HPDE6-E6E7 (cell line): ENCODE results near the gene PRICKLE3.
A peak's percentile ranks its signal among the peaks of the same experiment; 100 is the strongest.

Experiments used
- DNase-seq: peaks from one replicate; pipeline ENCODE4 v3.0.0; 2011; ENCODE audit warnings: missing footprints; ENCODE audit errors: extremely low spot score

PRICKLE3 gene, protein sequence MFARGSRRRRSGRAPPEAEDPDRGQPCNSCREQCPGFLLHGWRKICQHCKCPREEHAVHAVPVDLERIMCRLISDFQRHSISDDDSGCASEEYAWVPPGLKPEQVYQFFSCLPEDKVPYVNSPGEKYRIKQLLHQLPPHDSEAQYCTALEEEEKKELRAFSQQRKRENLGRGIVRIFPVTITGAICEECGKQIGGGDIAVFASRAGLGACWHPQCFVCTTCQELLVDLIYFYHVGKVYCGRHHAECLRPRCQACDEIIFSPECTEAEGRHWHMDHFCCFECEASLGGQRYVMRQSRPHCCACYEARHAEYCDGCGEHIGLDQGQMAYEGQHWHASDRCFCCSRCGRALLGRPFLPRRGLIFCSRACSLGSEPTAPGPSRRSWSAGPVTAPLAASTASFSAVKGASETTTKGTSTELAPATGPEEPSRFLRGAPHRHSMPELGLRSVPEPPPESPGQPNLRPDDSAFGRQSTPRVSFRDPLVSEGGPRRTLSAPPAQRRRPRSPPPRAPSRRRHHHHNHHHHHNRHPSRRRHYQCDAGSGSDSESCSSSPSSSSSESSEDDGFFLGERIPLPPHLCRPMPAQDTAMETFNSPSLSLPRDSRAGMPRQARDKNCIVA

DNA sequence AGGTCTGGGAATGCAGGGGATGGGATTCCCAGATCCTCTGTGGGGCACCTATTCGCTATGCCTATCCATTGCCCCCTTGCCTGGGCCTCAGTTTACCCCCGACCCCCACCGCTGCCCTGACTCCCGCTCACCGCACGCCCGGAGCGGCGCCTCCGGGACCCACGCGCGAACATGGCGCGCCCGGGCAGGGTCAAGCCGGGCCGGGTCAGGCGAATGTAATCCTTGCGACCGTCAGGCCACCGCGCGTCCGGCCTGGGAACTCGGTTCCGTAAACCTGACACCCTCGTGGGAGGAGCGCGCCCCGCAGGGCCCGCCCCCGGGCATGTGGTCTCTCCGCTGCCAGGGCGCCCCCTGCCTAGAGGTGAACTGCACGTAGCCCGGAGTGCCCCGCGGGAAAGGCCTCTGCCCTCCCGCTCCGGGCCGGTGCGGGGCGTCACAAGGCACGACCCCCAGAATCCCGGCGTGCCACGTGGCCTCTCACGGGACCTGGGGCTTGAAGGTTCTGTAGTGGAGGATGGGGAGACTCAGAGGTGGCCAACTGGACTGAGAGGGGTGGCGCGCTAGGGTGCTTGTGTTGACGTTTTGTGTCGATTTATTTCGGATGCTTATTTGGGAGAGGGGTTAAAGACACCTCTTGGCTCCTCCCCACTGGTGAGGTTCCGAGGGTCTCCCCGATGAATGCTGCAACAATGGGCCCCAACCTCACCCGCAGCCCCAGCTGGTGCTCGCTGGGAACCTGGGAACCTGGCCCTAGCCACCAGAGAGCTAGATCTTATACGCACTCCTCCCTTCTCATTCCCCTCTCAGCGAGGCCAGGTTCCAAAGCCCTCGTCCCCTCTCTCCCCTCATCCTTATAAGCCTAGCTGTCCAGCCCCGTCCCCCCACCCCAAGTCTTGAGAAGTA lies at the start of gene PRICKLE3:
PRICKLE3 (minus strand) TSS at position 249 of the 903 bp plus-strand sequence; CDS start at position 173, 76 bp downstream.
- DNase-seq = no peak

DNA sequence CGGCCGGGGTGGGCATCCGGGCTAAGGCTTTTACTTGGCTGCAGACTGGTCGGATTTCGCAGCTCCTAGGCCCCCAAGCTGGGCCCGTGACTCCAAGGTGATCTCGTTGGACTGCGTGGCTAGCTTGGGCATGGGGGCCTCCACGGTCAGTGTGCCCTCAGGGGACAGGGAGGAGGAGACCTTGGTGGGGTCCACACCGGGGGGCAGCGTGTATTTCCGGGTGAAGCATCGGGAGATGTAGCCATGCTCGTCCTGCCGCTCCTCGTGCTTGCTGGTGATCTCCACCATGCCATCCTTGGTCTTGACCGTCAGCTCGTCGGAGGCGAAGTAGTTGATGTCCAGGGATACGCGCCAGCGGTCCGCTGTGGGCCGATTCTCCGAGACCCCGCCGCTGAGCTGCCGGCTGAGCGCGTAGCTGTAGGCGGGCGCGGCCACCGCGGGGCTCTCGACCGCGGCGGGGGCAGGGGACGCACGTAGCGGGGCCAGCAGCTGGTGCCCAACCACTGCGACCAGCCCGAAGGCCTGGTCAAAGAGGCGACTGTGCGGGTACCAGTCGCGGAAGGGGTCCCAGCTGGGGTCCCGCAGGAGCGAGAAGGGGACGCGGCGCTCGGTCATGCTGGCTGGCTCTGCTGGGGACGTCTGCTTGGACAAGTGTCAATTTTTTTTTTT lies 47.8 kb upstream of the PRICKLE3 start:
- DNase-seq = no peak

DNA sequence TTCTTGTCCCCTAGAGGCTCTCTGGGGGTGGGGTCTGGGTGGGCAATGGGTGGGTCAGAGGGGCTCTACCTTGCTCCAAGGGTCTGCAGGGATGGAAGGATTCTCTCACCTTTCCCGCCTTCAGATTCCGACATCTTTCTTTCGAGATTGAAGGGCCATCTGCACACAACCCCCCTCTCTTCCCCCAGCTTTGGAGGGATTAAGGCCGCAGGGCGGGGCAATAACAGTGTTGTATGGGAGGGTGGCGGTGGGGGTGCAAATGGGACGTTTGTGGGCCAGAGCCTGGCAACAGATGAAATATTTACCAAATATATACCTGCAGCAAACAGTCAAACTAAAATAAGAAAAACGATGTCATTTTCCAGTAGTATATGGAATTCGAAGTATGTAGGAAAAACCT lies 47.0 kb upstream of the PRICKLE3 start, which contains the start of gene CACNA1F:
CACNA1F (minus strand) TSS at position 165 of the 400 bp plus-strand sequence; CDS start at position 134, 31 bp downstream.
- no peak for DNase-seq

DNA sequence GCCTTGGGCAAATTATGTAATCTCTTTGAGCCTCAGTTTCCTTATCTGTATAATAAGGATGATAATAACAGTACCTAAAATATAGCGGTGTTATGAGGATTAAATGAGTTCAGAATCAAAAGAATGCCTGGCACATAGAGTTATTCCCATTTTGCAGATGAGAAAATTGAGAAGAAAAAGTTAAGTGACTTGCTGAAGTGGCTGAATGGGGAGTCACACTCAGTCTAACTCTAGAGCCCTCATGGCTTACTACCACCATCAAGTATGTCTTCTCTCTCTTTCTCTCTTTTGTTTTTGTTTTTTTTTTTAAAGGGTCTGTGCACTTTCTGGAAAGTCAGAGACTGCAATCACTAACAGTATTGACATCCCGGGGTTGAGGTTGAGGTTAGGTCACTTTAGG lies 46.4 kb upstream of the PRICKLE3 start:
- DNase-seq = no peak

DNA sequence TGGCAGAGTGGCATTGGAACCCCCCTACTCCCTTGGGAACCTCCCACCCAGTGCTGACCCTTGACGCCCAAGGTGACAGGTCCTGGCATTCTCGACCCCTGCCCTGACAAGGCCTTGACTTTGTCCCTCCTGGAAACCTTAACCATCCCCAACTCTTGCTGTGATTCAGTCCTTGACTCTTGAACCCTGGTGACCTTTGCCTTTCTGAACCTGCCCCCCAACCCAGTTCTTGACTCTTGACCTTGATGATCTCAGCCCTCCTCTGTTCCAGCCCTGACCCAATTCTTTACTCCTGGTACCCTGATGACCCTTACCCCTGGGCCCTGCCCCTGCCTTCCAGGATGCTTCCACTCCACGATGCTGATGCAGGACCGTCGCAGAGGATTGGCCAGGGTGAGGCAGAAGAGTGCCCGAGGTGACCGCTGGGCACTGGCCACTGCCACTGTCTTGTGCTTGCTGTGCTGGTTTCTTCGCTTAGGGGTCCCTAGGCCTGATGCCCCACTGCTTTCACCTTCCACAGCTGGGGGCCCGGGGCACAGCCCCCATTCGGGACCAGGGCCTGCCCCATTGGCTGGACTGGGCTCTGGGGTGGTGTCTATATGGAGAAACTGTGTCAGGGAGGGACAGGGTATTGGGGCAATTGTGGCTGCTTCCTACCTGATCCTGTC lies 45.3 kb upstream of the PRICKLE3 start:
- no peak for DNase-seq

DNA sequence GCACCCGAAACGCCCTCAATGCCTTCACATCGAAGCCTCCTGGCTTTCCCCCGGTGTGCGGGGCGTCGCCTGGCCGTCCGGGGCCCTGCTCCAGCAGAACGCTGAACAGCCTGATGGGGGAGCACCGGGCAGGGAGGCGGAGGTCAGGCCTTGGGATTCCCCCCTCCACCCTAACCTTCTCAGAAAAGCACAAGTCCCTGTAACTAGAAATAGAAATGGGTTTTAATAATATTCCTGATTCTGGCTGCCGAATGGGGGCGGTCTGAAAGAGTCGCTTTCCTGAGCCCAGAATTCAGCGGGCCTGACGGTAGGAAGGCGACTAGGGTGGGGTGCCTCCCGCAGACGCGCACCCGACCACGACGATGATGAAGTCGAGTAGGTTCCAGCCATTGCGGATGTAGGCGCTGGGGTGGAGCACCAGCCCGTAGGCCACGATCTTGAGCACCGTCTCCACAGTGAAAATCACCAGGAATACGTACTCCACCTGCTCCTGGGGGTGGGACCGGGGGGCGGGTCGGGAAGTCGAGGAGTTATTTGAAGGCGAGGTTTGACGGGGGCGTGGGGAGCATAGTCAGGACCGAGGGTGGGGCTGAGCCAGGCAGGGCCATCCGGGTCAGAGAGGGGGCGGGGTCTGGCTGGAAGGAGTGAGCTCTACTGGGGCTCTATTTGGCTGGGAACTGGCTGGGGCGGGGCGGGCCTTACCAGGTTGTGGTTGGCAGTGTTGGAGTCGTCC lies 44.5 kb upstream of the PRICKLE3 start:
- peak; percentile 25 for DNase-seq

DNA sequence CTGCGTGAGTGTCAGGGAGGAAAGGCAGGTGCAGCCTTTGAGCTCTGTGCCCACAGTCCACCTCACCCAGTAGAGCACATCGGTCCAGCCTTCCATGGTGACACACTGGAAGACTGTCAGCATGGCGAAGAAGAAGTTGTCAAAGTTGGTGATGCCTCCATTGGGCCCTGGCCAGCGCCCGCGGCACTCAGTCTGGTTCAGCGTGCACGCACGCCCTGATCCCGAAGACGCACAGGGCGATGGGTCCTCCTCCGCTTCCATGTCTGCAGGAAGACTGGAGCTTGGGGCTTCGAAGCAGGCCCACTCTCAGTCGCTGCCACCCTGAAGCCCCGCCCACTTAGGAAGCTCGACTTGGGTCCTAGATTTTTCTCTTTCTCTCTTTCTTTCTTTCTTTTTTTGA lies 42.0 kb upstream of the PRICKLE3 start:
- DNase-seq = no peak

DNA sequence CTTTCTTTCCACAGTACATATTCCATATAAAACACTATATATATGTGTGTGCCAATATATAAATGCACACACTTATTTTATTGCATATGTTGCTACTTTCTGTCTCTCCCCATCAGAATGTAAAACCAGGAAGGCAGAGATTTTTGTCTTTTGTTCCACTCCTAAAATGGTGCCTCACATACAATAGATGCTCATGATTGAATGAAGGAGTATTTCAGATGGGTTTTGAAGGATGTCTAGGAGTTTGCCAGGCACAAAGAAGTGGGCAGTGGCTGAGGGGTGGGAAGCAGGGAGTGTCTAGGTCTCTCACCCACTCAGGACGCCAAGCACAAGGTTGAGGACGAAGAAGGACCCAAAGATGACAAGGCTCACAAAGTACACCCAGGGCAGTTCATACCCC lies 41.6 kb upstream of the PRICKLE3 start:
- DNase-seq = no peak

DNA sequence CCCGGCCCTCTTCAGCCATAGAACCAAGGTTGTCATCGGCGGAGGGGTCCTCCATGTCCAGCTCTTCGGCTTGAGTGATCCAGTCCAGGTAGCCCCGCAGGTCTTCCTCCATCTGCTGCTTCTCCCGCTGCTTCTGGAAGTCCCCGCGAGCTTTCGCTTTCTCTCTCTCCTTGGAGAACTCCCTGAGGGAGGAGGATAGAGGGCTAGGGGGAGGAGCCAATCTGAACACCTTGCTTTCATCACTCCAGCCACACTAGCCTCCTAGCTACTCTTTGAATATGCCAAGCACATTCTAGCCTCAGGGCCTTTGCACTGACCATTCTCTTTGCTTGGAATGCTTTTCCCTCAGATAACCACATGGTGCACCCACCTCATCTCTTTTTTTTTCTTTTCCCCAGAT lies 40.8 kb upstream of the PRICKLE3 start:
- DNase-seq = no peak

DNA sequence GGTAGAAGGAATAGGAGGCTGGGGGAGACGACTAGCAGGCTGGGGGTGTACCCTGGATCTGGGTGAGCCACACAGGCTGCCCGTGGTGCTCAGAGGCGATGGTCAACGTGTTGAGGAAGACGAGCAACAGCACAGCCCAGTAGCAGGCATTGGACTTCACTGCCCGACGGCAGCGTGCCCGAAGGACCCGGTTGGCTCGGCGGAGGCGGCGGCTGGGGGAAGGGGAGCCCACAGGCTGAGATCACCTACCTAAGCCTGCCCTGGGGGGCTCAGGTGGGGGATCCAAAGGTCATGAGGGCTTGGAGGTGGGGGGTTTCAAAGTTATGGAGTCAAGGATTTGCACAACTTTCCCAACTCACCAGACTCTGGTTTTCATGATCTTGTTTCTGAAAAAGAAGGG lies 39.7 kb upstream of the PRICKLE3 start:
- DNase-seq = no peak

DNA sequence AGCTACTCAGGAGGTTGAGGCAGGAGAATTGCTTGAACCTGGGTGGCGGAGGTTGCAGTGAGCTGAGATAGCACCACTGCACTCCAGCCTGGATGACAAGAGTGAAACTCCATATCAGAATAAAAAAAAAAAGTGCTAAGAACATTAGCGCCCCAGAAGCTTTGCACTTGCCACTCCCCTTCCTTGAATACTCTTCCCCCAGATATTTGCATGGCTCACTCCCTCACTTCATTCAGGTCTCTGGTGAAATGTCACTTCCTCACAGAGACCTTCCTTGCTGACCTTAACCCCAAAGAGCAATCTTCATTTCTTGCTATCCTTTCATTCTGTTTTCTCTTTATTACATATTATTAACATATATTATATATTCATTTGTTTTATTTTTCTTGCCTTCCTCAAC lies 35.7 kb upstream of the PRICKLE3 start:
- no peak for DNase-seq

DNA sequence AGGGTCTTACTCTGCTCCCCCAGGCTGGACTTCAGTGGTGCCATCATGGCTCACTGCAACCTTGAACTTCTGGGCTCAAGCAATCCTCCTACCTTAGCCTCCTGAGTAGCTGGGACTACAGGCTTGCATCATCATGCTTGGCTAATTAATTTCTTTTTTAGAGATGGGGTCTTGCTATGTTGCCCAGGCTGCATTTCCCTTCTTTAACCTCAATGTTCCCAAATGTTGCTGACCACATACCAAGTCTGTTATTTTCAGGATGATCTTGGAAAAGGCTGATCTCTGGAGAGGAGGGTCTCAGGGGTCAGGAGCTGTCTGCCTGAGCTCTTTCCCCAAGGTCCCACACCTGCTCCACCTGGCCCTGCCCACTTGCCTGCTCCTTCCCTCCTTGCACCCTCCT lies 33.9 kb upstream of the PRICKLE3 start:
- DNase-seq = no peak

DNA sequence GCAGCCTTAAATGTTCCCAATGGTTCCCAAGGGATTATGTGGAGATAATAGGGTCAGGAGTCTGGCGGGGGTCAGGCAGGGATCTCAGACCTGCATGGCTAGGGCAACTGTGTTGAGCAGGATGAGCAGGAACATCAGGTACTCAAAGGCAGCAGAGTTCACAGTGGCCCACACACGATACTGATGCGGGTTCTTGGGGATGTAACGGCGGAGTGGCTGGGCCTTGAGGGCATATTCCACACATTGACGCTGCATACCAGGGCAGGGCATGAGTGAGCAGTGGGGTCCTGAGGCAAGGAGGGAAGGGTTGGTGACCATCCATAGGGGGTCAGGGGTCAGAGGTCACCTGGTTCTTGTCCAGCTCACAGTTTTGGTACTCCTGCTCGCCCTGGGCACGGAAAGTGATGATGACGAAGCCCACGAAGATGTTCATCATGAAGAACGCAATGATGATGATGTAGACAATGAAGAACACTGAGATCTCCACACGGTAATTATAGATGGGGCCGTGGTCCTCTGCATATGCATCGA lies 28.9 kb upstream of the PRICKLE3 start:
- no peak for DNase-seq

DNA sequence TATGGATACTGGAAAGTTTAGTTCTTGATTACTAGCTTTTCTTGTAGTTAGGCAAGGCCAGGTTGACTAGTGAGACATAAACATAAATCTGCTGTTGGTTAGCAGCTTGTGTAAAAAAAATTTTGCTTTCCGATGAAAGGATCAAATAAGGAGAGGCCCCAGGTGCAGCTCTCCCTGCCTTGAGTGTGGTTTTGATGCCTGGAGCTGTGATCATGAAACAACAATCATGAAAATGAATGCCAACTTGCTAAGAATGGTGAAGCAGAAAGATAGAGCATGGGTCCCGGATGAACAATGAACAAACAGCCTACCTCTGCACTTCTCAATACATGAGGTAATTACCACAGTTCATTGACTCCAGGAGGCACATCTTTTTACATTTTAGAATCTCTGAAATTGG lies 28.2 kb upstream of the PRICKLE3 start:
- DNase-seq = no peak

DNA sequence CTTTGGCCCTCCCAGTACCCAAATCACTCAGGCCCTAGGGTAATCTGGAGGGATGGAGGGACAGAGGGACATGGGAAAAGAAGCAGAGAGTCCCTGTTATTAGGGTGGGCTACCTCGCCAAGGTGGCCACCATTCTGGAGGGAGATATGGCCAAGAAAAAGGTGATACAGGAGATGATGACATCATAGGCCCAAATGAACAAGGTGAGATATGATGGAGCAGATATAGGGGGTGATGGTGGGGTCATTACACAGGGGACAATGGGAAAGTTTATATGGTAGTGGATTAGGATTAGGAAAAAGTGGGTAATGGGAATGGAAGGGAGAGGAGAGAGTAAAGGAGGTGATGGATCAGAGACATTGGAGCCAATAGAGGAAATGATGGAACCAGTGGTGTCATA lies 26.7 kb upstream of the PRICKLE3 start:
- DNase-seq = no peak

DNA sequence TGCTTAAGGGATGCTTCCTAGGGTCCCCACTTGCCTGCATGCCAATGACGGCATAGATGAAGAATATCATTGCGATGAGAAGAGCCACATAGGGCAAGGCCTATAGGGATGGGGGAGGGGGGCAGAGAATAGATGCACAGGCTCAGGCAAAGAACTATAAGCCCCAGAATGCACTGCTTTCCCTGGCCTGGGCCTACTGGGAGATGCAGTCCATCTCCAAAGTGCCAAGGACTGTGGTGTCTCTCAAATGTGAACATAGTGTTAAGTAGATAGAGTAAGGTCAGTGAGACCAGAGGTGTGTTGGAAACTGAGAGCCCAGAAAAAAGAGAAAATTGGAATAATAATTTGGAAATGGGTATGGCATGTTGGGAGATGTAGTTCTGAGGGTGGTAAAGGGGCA lies 26.0 kb upstream of the PRICKLE3 start:
- no peak for DNase-seq

DNA sequence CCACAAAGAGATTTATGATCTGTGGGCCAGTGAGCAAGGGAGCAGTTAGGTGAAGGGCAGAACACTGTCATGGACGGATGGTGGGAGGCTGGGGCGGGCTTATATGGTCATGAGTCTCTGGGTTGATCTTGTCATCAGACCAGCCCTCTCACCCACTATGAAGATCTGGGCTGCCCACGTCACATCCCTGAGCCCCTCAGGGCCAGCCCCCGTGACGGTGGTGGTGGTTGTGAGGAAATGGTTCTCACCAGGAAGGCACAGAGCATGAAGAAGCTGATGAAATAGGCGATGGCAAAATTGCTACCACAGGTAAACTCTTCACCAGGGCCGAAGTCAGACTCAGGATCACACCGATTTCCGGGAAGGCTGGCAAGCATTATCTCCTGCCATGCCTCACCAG lies 24.9 kb upstream of the PRICKLE3 start:
- no peak for DNase-seq

DNA sequence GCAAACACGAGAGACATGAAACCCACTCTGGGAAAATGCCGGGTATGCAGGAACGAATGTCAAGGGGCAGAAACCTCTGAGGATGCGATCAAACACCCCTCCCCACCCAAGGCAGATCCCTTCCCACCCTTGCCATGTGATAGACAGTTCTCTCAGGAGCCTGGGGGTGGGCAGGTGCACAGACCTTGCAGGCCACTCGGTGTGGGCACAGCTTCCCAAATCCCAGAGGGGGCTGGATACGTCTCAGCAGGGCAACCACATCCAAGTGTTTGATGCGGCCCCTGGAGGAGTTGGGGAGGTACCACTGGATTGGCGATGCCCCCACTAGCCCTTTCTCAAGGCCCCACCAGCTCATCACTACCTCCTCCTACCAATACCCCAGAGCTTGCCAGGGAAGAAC lies 24.2 kb upstream of the PRICKLE3 start:
- no peak for DNase-seq

DNA sequence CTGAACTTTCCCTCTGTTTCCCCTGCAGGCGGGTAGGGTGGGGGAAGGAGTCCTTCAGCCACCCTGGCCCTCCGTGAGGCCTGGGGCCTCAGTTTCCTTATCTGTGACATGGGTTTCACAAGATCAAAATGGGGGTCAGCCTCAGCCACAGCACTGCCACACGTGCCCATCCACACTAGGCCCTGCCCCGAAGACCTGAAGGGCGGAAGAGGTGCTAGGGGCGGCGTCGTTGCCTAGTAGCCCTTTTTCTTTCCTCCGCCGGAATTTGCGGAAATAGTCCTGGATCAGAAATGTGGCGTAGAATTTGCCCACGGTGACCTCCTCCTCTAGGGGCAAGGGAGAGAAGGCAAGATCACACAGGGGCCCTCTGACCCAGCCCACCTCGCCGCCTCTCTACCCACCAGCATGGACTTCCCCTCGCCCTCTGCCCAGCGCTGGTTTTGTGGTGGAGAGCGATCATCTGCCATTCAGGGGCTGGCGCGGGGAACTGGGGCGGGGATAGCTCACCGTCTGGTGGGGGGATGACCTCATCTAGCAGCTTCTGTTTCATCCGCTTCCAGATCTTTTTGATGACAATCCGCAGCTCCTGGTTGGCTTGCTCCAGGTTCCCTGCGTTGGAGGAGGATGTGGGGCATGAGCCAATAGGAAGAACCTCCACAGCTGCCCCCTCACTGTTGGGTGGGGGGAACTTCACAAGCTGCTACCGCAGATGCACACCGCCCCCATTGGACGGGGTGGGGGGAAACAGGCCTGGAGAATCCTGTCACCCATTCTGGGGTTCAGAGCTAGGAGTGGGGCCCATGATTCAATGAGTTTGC lies 23.5 kb upstream of the PRICKLE3 start:
- no peak for DNase-seq
